ENCODE results near the gene MATN4.

Gene MATN4

DNA sequence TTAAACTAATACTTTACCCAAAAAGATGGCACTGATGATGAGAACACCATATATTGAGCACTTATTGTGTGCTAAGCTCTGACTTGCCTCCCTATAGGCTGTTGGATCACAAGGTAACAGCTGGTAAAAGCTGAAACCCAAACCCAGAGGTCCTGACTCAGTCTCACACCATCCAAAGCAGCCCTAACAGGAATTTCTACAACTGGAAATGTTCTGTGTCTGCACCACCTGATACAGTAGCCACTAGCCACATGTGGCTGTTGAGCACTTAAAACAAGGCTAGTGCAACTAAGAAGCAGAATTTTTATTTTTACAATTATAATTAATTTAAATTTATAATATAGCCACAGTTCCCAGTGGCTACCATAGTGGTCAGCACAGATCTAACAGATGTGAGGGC, 15.6 kb upstream of the MATN4 start:
- H3K27ac ChIP-seq (ENCODE audit: low read depth, low read length), result no peak overlapping the region
- peaks cover 11% of the 10 kb centered on the region for H3F3A ChIP-seq (ENCODE audit: control insufficient read depth, insufficient read depth)
- H3K9me3 ChIP-seq (ENCODE audit: control insufficient read depth, insufficient read depth, low read length), result no peaks in the 10 kb centered on the region

GRCh38 chr20:45322952-45323383, 14.9 kb upstream of the MATN4 start:
- Histone ChIP-seq H3K9me3 (ENCODE audit: control insufficient read depth, insufficient read depth, low read length) (no peaks in the 10 kb centered on the region), H3K9me2 (replicated peaks; ENCODE audit: control insufficient read depth, low read length) (no peaks in the 10 kb centered on the region), H3K79me2 (ENCODE audit: control insufficient read depth, low read length) (no peaks in the 10 kb centered on the region), H3K27me3 (ENCODE audit: control insufficient read depth, low read length) (no peaks in the 10 kb centered on the region; the same call in 1 of the 2 replicates), H3K27ac (ENCODE audit: low read depth, low read length) (no peak overlapping the region), H3K4me1 (ENCODE audit: control insufficient read depth, low read length) (peaks cover 39% of the 10 kb centered on the region), H3F3A (ENCODE audit: control insufficient read depth, insufficient read depth) (peaks cover 11% of the 10 kb centered on the region), H3K4me3 (ENCODE audit: low read length) (no peak overlapping the region), H3K4me2 (ENCODE audit: low read length) (no peak overlapping the region), H3K36me3 (ENCODE audit: control insufficient read depth, low read length) (no peaks in the 10 kb centered on the region), H4K20me1 (ENCODE audit: control insufficient read depth, insufficient read depth, low read depth, low read length) (no peaks in the 10 kb centered on the region)
- TF ChIP-seq, protein P1, sequence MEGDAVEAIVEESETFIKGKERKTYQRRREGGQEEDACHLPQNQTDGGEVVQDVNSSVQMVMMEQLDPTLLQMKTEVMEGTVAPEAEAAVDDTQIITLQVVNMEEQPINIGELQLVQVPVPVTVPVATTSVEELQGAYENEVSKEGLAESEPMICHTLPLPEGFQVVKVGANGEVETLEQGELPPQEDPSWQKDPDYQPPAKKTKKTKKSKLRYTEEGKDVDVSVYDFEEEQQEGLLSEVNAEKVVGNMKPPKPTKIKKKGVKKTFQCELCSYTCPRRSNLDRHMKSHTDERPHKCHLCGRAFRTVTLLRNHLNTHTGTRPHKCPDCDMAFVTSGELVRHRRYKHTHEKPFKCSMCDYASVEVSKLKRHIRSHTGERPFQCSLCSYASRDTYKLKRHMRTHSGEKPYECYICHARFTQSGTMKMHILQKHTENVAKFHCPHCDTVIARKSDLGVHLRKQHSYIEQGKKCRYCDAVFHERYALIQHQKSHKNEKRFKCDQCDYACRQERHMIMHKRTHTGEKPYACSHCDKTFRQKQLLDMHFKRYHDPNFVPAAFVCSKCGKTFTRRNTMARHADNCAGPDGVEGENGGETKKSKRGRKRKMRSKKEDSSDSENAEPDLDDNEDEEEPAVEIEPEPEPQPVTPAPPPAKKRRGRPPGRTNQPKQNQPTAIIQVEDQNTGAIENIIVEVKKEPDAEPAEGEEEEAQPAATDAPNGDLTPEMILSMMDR (IDR thresholded peaks at IDR 0.05; ENCODE audit: low read depth, low read length, poor library complexity, severe bottlenecking), result peak; percentile 33
- no peak for TF ChIP-seq EZH2phosphoT487 (IDR thresholded peaks at IDR 0.05; ENCODE audit: borderline replicate concordance, low read length)

More for the DNA sequence above, 15.6 kb upstream of the MATN4 start:
- Histone ChIP-seq H3K36me3 (ENCODE audit: control insufficient read depth, low read length) (no peaks in the 10 kb centered on the region), H3K79me2 (ENCODE audit: control insufficient read depth, low read length) (no peaks in the 10 kb centered on the region), H3K9me2 (replicated peaks; ENCODE audit: control insufficient read depth, low read length) (no peaks in the 10 kb centered on the region), H3K4me3 (ENCODE audit: low read length) (no peak overlapping the region), H3K4me2 (ENCODE audit: low read length) (no peak overlapping the region), H3K27me3 (ENCODE audit: control insufficient read depth, low read length) (no peaks in the 10 kb centered on the region; the same call in 1 of the 2 replicates), H3K4me1 (ENCODE audit: control insufficient read depth, low read length) (peaks cover 38% of the 10 kb centered on the region), H4K20me1 (ENCODE audit: control insufficient read depth, insufficient read depth, low read depth, low read length) (no peaks in the 10 kb centered on the region)
- TF ChIP-seq EZH2phosphoT487 (IDR thresholded peaks at IDR 0.05; ENCODE audit: borderline replicate concordance, low read length), result no peak
- TF ChIP-seq, protein P1 (IDR thresholded peaks at IDR 0.05; ENCODE audit: low read depth, low read length, poor library complexity, severe bottlenecking), result no peak

- Histone ChIP-seq H3K9me2 (replicated peaks; ENCODE audit: control insufficient read depth, low read length) (no peaks in the 10 kb centered on the region), H3F3A (ENCODE audit: control insufficient read depth, insufficient read depth) (peaks cover 11% of the 10 kb centered on the region), H3K36me3 (ENCODE audit: control insufficient read depth, low read length) (no peaks in the 10 kb centered on the region), H4K20me1 (ENCODE audit: control insufficient read depth, insufficient read depth, low read depth, low read length) (no peaks in the 10 kb centered on the region), H3K4me3 (ENCODE audit: low read length) (peak overlapping the region; percentile 8; the same call in 1 of the 2 replicates), H3K27me3 (ENCODE audit: control insufficient read depth, low read length) (peaks cover 4% of the 10 kb centered on the region; the same call in 1 of the 2 replicates), H3K4me2 (ENCODE audit: low read length) (peak overlapping the region; percentile 39), H3K79me2 (ENCODE audit: control insufficient read depth, low read length) (no peaks in the 10 kb centered on the region), H3K4me1 (ENCODE audit: control insufficient read depth, low read length) (peaks cover 39% of the 10 kb centered on the region), H3K9me3 (ENCODE audit: control insufficient read depth, insufficient read depth, low read length) (no peaks in the 10 kb centered on the region), H3K27ac (ENCODE audit: low read depth, low read length) (peak overlapping the region; percentile 16)
- TF ChIP-seq, protein P1 (IDR thresholded peaks at IDR 0.05; ENCODE audit: low read depth, low read length, poor library complexity, severe bottlenecking), result no peak
- no peak for TF ChIP-seq EZH2phosphoT487 (IDR thresholded peaks at IDR 0.05; ENCODE audit: borderline replicate concordance, low read length)
Observed at GRCh38 chr20:45320948-45321595, 13.0 kb upstream of the MATN4 start.
